Brain microvascular endothelial cell (primary cell): Measurements from ENCODE around the gene SNRNP200.

Source experiments
- DNase-seq: peaks from one replicate; pipeline ENCODE4 v3.0.0-alpha.2; 2020
- H3K27ac ChIP-seq: fragments of 250-450 bp; sonication (Bioruptor Pico); 2 replicates; pipeline ENCODE4 v1.5.1; 2020; ENCODE audit warnings: mild to moderate bottlenecking, moderate library complexity
- H3K27me3 ChIP-seq: fragments of 250-450 bp; sonication (Bioruptor Pico); replicated peaks from 2 replicates; pipeline ENCODE4 v1.5.1; 2020; ENCODE audit warnings: mild to moderate bottlenecking
- H3K36me3 ChIP-seq: fragments of 250-450 bp; sonication (Bioruptor Pico); replicated peaks from 2 replicates; pipeline ENCODE4 v1.5.1; 2020; ENCODE audit warnings: mild to moderate bottlenecking
- H3K4me3 ChIP-seq: 2 replicates; pipeline ENCODE4 v1.5.1; 2011; ENCODE audit warnings: low read depth, mild to moderate bottlenecking, control low read depth, low read length, moderate library complexity
- CTCF ChIP-seq: IDR thresholded peaks from 2 replicates; pipeline ENCODE4 v1.5.1; 2011; ENCODE audit warnings: low read depth, mild to moderate bottlenecking, moderate library complexity, low read length, control low read depth, inconsistent platforms; ENCODE audit errors: missing control alignments
- in situ Hi-C: cut with HindIII; loops from 2 replicates; pipeline ENCODE4 v1.10.0; 2017; ENCODE audit warnings: low sequenced_read_pairs, low pct_ligation_motif_present

Gene SNRNP200

GRCh38 chr2:96239745-96240264 lies 65.5 kb downstream of the SNRNP200 start:
- TF ChIP-seq CTCF, result no peak
- Histone ChIP-seq H3K27ac (no peak overlapping the region), H3K27me3 (no peaks in the 10 kb centered on the region), H3K36me3 (no peaks in the 10 kb centered on the region), H3K4me3 (no peak overlapping the region)
- in situ Hi-C loops, result no loop called here
- no peak for DNase-seq

GRCh38 chr2:96239091-96239490 lies 66.3 kb downstream of the SNRNP200 start:
- in situ Hi-C loops, result no loop called here
- no peaks in the 10 kb centered on the region for H3K36me3 ChIP-seq
- DNase-seq, result no peak
- TF ChIP-seq CTCF, result no peak
- H3K27ac ChIP-seq, result no peak overlapping the region
- H3K27me3 ChIP-seq, result no peaks in the 10 kb centered on the region
- no peak overlapping the region for H3K4me3 ChIP-seq

- Histone ChIP-seq H3K27ac (no peak overlapping the region), H3K27me3 (no peaks in the 10 kb centered on the region), H3K4me3 (no peak overlapping the region), H3K36me3 (no peaks in the 10 kb centered on the region)
- DNase-seq, result no peak
- TF ChIP-seq CTCF, result no peak
- in situ Hi-C loops, result no loop called here
Observed at GRCh38 chr2:96238266-96238665, 67.1 kb downstream of the SNRNP200 start.

GRCh38 chr2:96236882-96237281 lies 68.5 kb downstream of the SNRNP200 start:
- no peak for TF ChIP-seq CTCF
- H3K27ac ChIP-seq, result no peak overlapping the region
- H3K27me3 ChIP-seq, result no peaks in the 10 kb centered on the region
- no peak for DNase-seq
- in situ Hi-C loops, result no loop called here
- H3K4me3 ChIP-seq, result no peak overlapping the region
- H3K36me3 ChIP-seq, result no peaks in the 10 kb centered on the region

- DNase-seq, result no peak
- Histone ChIP-seq H3K36me3 (no peaks in the 10 kb centered on the region), H3K4me3 (no peak overlapping the region), H3K27ac (no peak overlapping the region), H3K27me3 (no peaks in the 10 kb centered on the region)
- no peak for TF ChIP-seq CTCF
- in situ Hi-C loops, result no loop called here
Observed at GRCh38 chr2:96233880-96234316, 71.4 kb downstream of the SNRNP200 start.

- in situ Hi-C loops, result no loop called here
Observed at GRCh38 chr2:96233436-96233835, 71.9 kb downstream of the SNRNP200 start.

More at GRCh38 chr2:96233436-96233835, 71.9 kb downstream of the SNRNP200 start:
- DNase-seq, result no peak
- Histone ChIP-seq H3K4me3 (no peak overlapping the region), H3K36me3 (no peaks in the 10 kb centered on the region), H3K27ac (no peak overlapping the region), H3K27me3 (no peaks in the 10 kb centered on the region)
- no peak for TF ChIP-seq CTCF
